NCI-H2081 (cell line): ENCODE measurements around the gene CDC6.
A peak's percentile ranks its signal among the peaks of the same experiment; 100 is the strongest.

Source experiments
- DNase-seq, 2 experiments: peaks; one replicate each; lab custom pipeline; 2025; lab: John Stamatoyannopoulos, UW

Gene CDC6

GRCh38 chr17:40323391-40324381, 36.0 kb downstream of the CDC6 start:
- DNase-seq, result no peak

- no peak for DNase-seq
Measured at GRCh38 chr17:40325156-40326013, 37.7 kb downstream of the CDC6 start.

- DNase-seq, result no peak
Measured at GRCh38 chr17:40326014-40326831, 38.5 kb downstream of the CDC6 start.

- no peak for DNase-seq
Measured at GRCh38 chr17:40326832-40327199, 39.1 kb downstream of the CDC6 start.

- no peak for DNase-seq
Measured at GRCh38 chr17:40327244-40327729, 39.6 kb downstream of the CDC6 start.

GRCh38 chr17:40327735-40328385, 40.2 kb downstream of the CDC6 start:
- DNase-seq, result no peak

- DNase-seq, result no peak
Measured at GRCh38 chr17:40328386-40328766, 40.7 kb downstream of the CDC6 start.

GRCh38 chr17:40329839-40330794, 42.4 kb downstream of the CDC6 start:
- DNase-seq, result peak; percentile 59 to 76

GRCh38 chr17:40330850-40331470, 43.3 kb downstream of the CDC6 start:
- DNase-seq, result no peak

GRCh38 chr17:40331743-40332641, 44.3 kb downstream of the CDC6 start:
- no peak for DNase-seq

GRCh38 chr17:40333781-40334448, 46.2 kb downstream of the CDC6 start:
- DNase-seq, result no peak

- DNase-seq, result no peak
Measured at GRCh38 chr17:40335620-40336019, 47.9 kb downstream of the CDC6 start.

- no peak for DNase-seq
Measured at GRCh38 chr17:40337351-40337750, 49.7 kb downstream of the CDC6 start.

- DNase-seq, result no peak
Measured at GRCh38 chr17:40338058-40338457, 50.4 kb downstream of the CDC6 start.

GRCh38 chr17:40338941-40339649, 51.4 kb downstream of the CDC6 start:
- no peak for DNase-seq

GRCh38 chr17:40340327-40340726, 52.6 kb downstream of the CDC6 start:
- DNase-seq, result no peak
